Activated CD4-positive, alpha-beta T cell treated with anti-CD3 and anti-CD28 coated beads, Interleukin-10, Interleukin-2, amounts not matched to agents 100 ng/mL and 50 ng/mL, durations not matched to agents 16 hours and 8 hours (primary cell): Measurements from ENCODE around the gene ITGA2.
"Not testable (repeated sequence)": the region's sequence is repeated elsewhere in the genome, so short reads cannot be mapped to it uniquely, and the experiment has no call there.

Experiments
- DNase-seq: peaks from one replicate; pipeline ENCODE4 v3.0.0-alpha.2; 2020

ITGA2 gene

DNA sequence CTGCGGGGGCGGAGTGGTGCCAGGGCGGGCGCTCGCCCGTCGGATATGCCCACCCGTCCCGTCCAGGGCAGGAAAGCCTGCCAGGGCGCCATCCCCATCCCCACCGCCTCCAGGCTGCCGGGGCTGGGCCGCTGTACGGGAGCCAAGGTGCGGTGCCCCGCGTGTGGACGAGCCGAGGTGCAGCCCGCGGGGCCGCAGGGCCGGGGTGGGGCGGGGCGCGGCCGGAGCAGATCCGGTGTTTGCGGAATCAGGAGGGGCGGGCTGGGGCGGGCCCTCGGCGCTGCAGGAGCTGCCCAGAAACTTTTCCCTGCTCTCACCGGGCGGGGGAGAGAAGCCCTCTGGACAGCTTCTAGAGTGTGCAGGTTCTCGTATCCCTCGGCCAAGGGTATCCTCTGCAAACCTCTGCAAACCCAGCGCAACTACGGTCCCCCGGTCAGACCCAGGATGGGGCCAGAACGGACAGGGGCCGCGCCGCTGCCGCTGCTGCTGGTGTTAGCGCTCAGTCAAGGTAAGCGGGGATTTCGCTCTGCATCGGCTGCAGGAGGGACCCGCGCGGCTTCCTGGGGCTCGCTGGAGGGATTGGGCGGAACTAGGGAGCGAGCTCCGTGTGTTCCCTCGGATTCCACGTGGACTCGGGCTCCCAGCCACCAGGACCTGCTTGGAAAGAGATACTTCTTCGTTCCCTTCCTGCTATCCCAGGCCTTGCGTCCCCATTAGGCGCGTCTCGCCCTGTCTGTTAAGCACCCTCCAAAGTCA is at the start of gene ITGA2:
Gene ITGA2, plus strand, starts transcription at position 328 of the 756 bp plus-strand sequence. Its CDS starts 117 bp downstream, at position 445.
- peak; percentile 48 for DNase-seq

GRCh38 chr5:52943285-52943684 is 45.9 kb upstream of the ITGA2 start:
- DNase-seq: peak; percentile 30

GRCh38 chr5:52943808-52944207 is 45.3 kb upstream of the ITGA2 start:
- DNase-seq: no peak

DNA sequence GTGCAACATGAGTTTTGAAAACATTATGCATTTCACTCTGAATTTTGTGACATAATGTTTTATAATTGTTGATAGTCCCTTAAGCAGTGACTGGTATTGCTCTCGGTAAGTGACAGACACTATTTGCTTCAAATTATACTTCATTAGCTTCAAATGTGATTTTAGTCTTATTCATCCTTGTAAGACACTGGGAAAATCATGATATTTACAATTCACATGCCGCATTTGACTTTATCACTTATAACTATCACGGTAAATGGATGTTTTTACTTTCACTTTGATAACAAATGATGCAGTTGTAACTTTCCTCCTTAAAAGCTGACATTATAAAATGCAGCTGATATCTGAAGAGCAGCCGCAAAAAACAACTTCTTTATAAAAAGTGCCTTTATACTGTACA is 44.1 kb upstream of the ITGA2 start:
- DNase-seq: no peak

- DNase-seq: no peak
Measured at GRCh38 chr5:52947208-52947607, 41.9 kb upstream of the ITGA2 start.

- DNase-seq: no peak
Measured at GRCh38 chr5:52947851-52948250, 41.3 kb upstream of the ITGA2 start.

DNA sequence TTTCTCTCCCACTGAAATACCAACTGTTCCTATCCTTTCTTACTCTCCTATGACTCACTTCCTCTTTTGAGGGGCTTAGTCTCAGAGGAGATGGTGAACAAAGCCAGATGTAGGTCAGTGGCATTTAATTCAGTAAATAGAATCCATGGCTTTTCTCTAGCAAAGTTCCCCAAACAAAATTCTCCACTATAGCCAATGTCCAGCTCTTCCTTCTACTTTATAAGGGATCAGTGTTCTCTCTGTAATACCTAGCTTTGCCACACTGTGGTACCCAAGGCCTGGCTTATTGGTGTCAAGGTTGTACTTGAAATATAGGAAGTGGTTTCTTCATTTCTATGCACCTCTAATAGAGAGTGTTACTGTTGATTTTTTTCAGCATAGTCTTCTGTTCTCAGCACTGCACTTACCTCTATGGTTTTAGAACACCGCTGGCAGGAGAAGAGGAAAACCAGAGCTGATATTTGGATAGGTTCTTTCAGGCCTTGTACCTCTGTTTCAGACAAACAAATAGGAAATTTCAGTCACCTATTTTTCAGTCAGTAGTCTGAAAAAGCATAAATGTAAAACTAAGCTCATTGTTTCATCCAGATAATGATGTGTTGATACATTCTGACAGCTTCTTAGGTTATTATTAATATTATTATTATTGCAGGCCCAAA is 40.6 kb upstream of the ITGA2 start:
- peak; percentile 81 for DNase-seq

GRCh38 chr5:52950686-52951085 is 38.5 kb upstream of the ITGA2 start:
- no peak for DNase-seq

DNA sequence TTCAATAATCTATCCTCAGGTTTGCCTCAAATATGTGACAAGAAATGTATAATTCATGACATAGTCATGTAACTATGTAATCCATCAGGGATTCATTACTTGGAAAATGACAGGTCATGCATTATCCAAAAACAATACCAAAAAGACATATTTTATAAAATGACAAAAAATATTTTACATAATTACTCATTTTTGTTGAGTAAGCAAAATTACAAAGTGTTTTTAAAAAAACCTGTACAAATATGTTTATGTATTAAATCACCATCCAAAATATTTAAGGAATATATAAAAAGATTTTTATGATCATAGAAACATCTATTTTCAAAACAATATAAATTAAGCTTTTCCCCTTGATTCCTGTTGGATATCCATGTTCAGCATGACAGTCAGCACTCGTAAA is 36.7 kb upstream of the ITGA2 start:
- DNase-seq: no peak

DNA sequence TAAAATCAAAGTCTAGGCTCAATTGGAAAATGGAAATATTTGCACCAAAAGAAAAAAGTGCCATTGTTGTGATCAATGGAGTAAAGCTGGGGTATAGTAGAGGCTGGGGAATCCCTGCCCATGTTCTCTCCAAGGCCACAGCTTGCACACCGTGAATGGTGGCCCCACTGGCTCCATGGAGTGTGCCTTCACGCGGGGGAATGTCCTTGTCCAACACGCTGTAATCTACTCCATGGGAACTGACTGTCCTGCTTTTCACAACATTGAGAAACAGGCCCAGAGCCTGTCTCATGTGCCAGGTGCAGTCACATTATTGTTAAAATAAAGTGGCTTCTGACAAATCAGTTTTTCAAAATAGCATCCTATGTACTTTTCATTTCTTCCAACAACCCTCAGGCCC is 33.1 kb upstream of the ITGA2 start:
- DNase-seq: no peak

DNA sequence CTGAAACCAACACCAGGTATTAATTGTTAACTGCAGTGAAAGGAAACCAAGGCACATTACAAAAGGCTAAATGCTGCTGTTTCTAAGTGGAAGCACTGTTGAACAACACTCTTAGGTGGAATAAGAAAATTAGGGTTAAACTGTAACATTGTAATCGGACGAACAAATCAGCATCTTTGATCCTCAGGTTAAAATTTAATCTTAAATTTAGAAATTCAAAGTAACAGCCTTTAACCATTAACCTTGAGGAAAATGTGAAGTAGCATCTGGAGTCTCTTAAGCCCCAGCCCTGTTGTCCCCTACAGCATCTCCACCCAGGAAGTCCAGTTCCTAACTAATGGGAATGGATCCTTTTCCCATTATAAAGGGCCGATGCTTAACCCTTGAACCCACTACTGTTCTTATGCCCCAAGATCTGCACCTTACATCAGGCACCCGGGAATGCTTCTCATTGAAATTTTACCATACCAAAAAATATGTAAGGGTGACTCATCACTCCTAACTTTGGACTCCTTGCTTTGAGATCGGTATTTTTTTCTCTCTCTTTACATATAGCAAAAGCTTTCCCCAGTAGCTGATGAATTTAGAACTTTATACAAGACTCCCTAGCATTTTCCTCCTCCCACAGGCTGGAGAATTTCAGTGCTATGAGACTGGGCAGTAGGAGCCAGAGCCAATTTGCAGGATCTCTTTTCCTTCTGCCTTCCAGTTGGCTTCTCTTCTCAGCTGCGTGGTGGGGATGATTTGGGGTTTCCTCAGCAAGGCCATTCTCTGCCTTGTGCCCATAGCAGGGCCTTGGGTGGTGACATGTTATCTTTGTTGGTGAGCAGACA is 32.0 kb upstream of the ITGA2 start:
- no peak for DNase-seq

GRCh38 chr5:52961274-52961681 is 27.9 kb upstream of the ITGA2 start:
- no peak for DNase-seq

- DNase-seq: no peak
Measured at GRCh38 chr5:52963636-52964035, 25.5 kb upstream of the ITGA2 start.

- no peak for DNase-seq
Measured at GRCh38 chr5:52964138-52964537, 25.0 kb upstream of the ITGA2 start.

DNA sequence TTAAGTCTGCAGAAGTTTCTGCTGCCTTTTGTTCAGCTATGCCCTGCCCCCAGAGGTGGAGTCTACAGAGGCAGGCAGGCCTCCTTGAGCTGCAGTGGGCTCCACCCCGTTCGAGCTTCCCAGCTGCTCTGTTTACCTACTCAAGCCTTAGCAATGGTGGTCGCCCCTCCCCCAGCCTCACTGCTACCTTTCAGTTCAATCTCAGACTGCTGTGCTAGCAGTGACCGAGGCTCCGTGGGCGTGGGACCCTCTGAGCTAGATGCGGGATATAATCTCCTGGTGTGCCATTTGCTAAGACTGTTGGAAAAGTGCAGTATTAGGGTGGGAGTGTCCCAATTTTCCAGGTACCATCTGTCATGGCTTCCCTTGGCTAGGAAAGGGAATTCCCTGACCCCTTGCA is 13.0 kb upstream of the ITGA2 start:
- DNase-seq: not testable (repeated sequence)

DNA sequence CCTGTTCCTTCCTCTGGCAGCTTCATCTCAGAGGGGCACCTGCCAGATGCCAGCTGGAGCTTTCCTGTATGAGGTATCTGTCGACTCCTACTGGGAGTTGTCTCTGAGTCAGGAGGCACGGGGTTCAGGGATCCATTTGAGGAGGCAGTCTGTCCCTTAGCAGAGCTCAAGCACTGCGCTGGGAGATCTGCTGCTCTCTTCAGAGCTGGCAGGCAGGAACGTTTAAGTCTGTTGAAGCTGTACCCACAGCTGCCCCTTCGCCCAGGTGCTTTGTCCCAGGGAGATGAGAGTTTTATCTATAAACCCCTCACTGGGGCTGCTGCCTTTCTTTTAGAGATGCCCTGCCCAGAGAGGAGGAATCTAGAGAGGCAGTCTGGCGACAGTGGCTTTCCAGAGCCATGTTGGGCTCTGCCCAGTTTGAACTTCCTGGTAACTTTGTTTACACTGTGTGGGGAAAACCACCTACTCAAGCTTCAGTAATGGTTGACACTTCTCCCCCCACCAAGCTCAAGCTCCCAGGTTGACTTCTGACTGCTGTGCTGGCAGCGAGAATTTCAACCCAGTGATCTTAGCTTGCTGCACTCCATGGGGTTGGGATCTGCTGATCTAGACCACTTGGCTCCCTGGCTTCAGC is 11.8 kb upstream of the ITGA2 start:
- DNase-seq: no peak

DNA sequence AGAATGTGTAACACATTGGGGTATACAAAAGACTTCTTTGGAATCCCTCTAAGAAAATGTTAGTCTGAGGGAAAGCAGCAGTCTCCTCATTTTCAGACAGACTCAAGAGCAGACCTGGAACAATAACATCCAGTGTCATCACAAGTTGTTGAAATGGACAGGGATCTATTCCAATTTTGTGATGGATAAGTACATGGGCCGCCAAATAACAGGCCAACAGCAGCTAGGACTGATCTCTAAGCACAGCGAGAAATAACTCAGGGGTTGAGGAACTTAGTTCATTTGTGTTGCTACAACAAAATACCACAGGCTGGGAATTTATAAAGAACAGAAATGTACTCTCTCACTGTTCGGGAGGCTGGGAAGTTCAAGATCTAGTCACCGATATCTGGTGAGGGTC is 7.6 kb upstream of the ITGA2 start:
- no peak for DNase-seq

DNA sequence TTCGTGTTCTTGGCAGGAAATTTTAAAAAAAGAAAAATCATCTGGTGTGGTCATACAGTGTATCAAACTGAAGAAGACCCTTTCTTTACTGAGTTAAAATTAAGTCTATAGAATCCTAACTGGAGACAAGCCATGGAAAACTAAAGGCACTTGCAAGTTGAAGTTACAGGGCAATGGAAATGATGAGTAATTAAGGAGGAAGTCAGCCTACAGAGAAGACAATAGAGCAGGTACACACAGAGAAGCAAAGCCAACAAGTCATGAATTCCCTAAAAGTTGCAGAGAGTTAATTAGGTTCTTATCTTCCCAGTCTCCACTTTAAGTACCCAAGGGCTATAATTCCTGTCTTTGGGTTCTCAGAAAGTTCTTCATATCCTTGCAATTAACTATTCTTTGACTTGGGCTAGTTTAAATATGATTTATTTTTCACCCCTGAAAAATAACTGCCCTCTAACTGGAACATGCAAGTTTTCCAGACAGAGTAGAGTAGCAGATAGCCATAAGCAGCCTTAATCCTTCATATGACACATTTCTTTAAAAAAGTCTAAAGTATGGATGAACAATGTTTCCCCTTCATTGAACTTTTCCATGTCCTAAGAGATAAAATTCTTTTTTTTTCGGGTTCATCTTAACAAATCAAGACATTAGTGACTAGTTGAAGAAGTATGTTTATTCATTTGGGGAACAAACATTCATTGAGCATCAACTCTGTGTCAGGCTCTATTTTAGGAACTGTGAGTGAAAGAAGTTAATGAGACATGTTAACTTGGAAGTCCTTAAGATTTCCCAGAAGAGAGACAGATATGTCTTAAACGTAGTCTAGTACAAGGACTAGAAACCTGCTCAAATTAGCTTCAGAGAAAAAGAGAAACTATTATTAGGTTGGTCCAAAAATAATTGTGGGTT is 5.2 kb upstream of the ITGA2 start:
- DNase-seq: no peak

- peak; percentile 22 for DNase-seq
Measured at GRCh38 chr5:52985306-52985705, 3.8 kb upstream of the ITGA2 start.

DNA sequence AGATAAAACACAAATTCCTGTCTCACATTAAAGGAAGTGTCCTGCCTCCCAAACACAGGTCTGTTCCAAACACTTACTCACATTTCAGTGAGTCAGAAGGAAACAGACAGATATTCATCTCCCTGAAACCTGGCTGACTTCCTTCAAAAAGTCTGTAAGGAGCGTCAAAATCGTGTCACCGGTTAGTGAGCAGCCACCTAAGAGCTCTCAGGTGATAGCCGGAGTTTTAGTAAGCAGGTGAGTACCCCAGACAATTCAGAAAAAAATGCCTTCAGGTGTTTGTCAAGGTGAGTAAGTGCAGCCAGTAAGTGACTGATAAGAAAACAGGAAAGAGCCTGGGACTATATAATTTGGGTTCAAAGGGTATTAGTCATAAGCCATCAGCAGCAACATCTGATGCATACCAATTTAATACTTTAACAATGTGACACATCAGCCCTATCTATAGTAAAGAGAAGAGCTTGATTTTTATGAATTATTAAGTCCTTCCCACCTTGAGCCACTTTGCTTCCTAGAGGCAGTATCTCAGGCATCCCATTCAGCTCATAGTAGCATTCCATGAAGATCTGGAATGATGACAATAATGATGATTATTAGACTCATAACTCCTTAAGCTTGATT is 1.3 kb upstream of the ITGA2 start:
- peak; percentile 42 for DNase-seq

- no peak for DNase-seq
Measured at GRCh38 chr5:52988335-52989024, 672 bp upstream of the ITGA2 start.
